ENCODE results near the gene C1orf232.

Gene C1orf232

GRCh38 chr1:26124418-26125331 is 44.1 kb downstream of the C1orf232 start:
- DNase-seq (ENCODE audit: low spot score), result no peak

- no peak for DNase-seq (ENCODE audit: low spot score)
These were observed 45.5 kb downstream of the C1orf232 start for GRCh38 chr1:26122988-26123973.

GRCh38 chr1:26121854-26122773 is 46.6 kb downstream of the C1orf232 start:
- DNase-seq (ENCODE audit: low spot score), result no peak

GRCh38 chr1:26119892-26120608 is 48.7 kb downstream of the C1orf232 start:
- DNase-seq (ENCODE audit: low spot score), result no peak

- no peak for DNase-seq (ENCODE audit: low spot score)
These were observed 54.4 kb downstream of the C1orf232 start for GRCh38 chr1:26114165-26114927.
